Transverse colon (tissue), 3 donors: Measurements from ENCODE around the gene SPRR5.

Experiments
- EP300 ChIP-seq: sonication (generic); formaldehyde crosslinking; IDR thresholded peaks from one replicate; pipeline ENCODE4 v1.6.1; 2017; ENCODE audit warnings: antibody characterized with exemption, low read depth
- POLR2A ChIP-seq: fragments of 450-650 bp; IDR thresholded peaks from one replicate; pipeline ENCODE4 v1.6.1; 2016; ENCODE audit warnings: antibody characterized with exemption, mild to moderate bottlenecking, moderate library complexity
- TF ChIP-seq, protein P1 (sequence below), 5 experiments: fragments of 200-600 bp in 3 of 5; fragments of 450-650 bp in 2 of 5; sonication (generic) in 3 of 5; IDR thresholded peaks; 1 replicate in 2 of 5; 2 replicates in 3 of 5; pipeline ENCODE4 v1.5.1; 2016 to 2017; ENCODE audit warnings: antibody characterized with exemption in 5 of 5, inconsistent platforms in 3 of 5, mild to moderate bottlenecking in 2 of 5, moderate library complexity in 1 of 5

DNA sequence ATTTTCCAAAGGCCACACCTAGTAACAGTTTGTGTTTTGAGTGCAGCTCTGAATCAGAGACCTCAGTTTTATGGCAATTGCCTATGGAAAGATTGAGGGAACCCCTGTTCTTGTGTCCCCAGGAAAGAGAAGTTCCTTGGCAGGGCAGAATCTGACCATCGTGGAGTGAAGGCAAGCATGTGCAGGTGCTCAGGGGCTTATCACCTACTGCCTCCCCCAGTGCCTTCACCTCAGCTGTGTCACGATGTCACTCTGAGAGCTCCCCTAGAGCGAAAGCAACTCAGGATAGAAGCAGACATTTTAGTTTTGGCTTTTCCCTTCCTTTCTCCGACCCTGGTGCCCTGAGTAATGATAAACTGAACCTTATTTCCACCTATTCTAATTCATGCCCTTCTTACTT, 35.1 kb downstream of the SPRR5 start:
- TF ChIP-seq, protein P1, sequence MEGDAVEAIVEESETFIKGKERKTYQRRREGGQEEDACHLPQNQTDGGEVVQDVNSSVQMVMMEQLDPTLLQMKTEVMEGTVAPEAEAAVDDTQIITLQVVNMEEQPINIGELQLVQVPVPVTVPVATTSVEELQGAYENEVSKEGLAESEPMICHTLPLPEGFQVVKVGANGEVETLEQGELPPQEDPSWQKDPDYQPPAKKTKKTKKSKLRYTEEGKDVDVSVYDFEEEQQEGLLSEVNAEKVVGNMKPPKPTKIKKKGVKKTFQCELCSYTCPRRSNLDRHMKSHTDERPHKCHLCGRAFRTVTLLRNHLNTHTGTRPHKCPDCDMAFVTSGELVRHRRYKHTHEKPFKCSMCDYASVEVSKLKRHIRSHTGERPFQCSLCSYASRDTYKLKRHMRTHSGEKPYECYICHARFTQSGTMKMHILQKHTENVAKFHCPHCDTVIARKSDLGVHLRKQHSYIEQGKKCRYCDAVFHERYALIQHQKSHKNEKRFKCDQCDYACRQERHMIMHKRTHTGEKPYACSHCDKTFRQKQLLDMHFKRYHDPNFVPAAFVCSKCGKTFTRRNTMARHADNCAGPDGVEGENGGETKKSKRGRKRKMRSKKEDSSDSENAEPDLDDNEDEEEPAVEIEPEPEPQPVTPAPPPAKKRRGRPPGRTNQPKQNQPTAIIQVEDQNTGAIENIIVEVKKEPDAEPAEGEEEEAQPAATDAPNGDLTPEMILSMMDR (IDR thresholded peaks at IDR 0.05) = no peak
- TF ChIP-seq EP300 = no peak
- no peak for TF ChIP-seq POLR2A
